Natural killer cell (primary cell): ENCODE data around the gene RBM19. TPM values are rescaled to one million over a fixed set of nuclear protein-coding genes. Genes with fewer than 3 reads are reported as not detected.

ENCODE experiments used
- ATAC-seq, 3 donors: fragments of 150-1000 bp in 2 of 3; fragments of 200-7000 bp in 1 of 3; cut with Tn5 transposase; 1 replicate in 1 of 3; 2 replicates in 2 of 3; pipeline ENCODE4 v1.10.0; 2021; ENCODE audit warnings: mild to moderate bottlenecking in 2 of 3, moderate library complexity in 2 of 3
- DNase-seq, 2 donors: peaks; one replicate each; pipeline versions ENCODE4 v3.0.0 to v3.0.0-alpha.2; 2013 to 2021; ENCODE audit warnings: mixed read lengths in 1 of 2
- H3K27ac ChIP-seq: one replicate; pipeline ENCODE4 v1.5.1; 2013; ENCODE audit warnings: mild to moderate bottlenecking, low read length
- H3K27me3 ChIP-seq: one replicate; pipeline ENCODE4 v1.6.1; 2013; ENCODE audit warnings: low read length; ENCODE audit not compliant: control insufficient read depth, insufficient read depth
- H3K36me3 ChIP-seq: one replicate; pipeline ENCODE4 v1.6.1; 2013; ENCODE audit warnings: low read length; ENCODE audit not compliant: control insufficient read depth, insufficient read depth
- H3K4me1 ChIP-seq: one replicate; pipeline ENCODE4 v1.6.1; 2013; ENCODE audit warnings: low read length; ENCODE audit not compliant: control insufficient read depth, insufficient read depth
- H3K4me3 ChIP-seq: one replicate; pipeline ENCODE4 v1.5.1; 2013; ENCODE audit warnings: low read length
- H3K9me3 ChIP-seq: one replicate; pipeline ENCODE4 v1.6.1; 2013; ENCODE audit warnings: low read length; ENCODE audit not compliant: control insufficient read depth, insufficient read depth
- H3K27ac Mint-ChIP-seq, 2 donors: one replicate each; pipeline ENCODE4 v1.8.0; 2022; ENCODE audit warnings: mild to moderate bottlenecking in 2 of 2, mixed read lengths in 2 of 2, moderate library complexity in 1 of 2
- H3K27me3 Mint-ChIP-seq, 2 donors: one replicate each; pipeline ENCODE4 v1.8.0; 2022; ENCODE audit warnings: low read depth in 2 of 2, mixed read lengths in 2 of 2
- H3K36me3 Mint-ChIP-seq: one replicate; pipeline ENCODE4 v1.8.0; 2022; ENCODE audit warnings: mixed read lengths
- H3K4me1 Mint-ChIP-seq, 2 donors: one replicate each; pipeline ENCODE4 v1.8.0; 2022; ENCODE audit warnings: mixed read lengths in 2 of 2
- H3K4me3 Mint-ChIP-seq: one replicate; pipeline ENCODE4 v1.8.0; 2022; ENCODE audit warnings: mild to moderate bottlenecking, moderate library complexity, mixed read lengths
- H3K9me3 Mint-ChIP-seq, 2 donors: one replicate each; pipeline ENCODE4 v1.8.0; 2022; ENCODE audit warnings: mixed read lengths in 2 of 2
- CTCF ChIP-seq: fragments of 200-600 bp; IDR thresholded peaks from one replicate; pipeline ENCODE4 v1.8.0; 2022; ENCODE audit warnings: antibody characterized with exemption
- WGBS: methylation state at CpG from one replicate; pipeline ENCODE4 v1.1.7; 2013; ENCODE audit warnings: missing lambda C conversion rate; ENCODE audit not compliant: insufficient coverage; 5-methylcytosine and 5-hydroxymethylcytosine counted together
- intact Hi-C: fragments of 100-400 bp; cut with micrococcal nuclease; formaldehyde crosslinking; loops from one replicate; pipeline ENCODE4 v1.14.2; 2022
- total RNA-seq, 4 donors: library from RNA; stranded (reverse); fragments of 120-200 nt in 1 of 4; gene quantifications; one replicate each; pipeline versions ENCODE4 v1.2.3 to v1.2.4, GENCODE V29; 2013 to 2022

The RBM19 gene
- total RNA-seq, 3 donors from 2014 or later (not counting 1 experiment from before 2014, with no cell fraction given) = 49.9 to 70.6 (median 60.9) TPM

- no peak overlapping the region for H3K4me3 Mint-ChIP-seq
- peaks cover 13 to 16% of the 10 kb centered on the region in 2 donors for H3K4me1 Mint-ChIP-seq
- Histone ChIP-seq H3K27me3 (no peaks in the 10 kb centered on the region), H3K36me3 (peaks cover 40% of the 10 kb centered on the region), H3K9me3 (no peaks in the 10 kb centered on the region), H3K4me1 (no peaks in the 10 kb centered on the region), H3K4me3 (no peak overlapping the region), H3K27ac (no peak overlapping the region)
- H3K9me3 Mint-ChIP-seq = no peaks in the 10 kb centered on the region
- no peak overlapping the region for H3K27ac Mint-ChIP-seq
- 93% methylated on average over 18 of the region's 18 CpGs for WGBS
- H3K36me3 Mint-ChIP-seq = peaks cover 15% of the 10 kb centered on the region
- ATAC-seq (no peak), DNase-seq (no peak)
- intact Hi-C loops = no loop called here
- H3K27me3 Mint-ChIP-seq = no peaks in the 10 kb centered on the region
- no peak for TF ChIP-seq CTCF
These were observed 32.8 kb downstream of the RBM19 start for GRCh38 chr12:113933201-113933786.

DNA sequence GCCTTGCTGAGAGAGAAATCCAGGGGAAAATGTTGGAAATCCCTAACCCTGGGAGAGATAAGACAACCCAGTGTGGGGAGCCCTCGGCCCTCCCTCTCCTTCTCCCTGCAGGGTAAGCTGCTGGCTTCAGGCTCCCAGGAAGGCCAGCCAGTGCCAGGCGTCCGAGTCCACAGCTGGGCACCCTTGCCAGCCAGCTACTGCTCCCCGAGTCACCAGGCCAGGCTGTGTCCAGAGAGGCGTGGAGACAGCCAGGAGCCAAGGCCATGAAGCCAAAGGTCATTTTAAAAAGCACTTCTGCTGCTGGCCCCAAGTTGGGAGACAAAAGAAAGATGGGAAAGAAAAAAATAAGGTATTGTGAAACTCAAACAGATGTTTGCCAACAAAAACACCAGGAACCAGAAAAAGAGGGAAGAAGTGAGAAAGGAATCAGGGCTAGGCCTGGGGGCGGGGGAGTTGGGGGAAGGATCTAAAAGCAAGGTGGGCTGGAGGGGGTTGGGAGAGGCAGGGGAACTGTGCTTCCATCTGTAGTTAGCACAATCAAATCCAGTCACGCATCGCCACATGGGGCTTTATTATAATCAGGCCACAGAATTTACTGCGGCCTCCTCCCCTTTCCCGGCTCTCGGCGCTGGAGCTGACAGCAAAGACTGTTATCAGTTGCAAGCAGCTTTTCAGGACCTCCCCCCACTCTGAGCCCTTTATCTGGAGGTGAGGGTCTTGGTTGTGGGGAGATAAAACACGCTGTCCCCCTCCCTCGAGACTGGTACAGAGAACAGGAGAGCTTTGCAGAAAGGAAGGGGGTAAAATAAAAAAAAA is 33.5 kb downstream of the RBM19 start:
- H3K27ac ChIP-seq = no peak overlapping the region
- peaks cover 13 to 16% of the 10 kb centered on the region in 2 donors for H3K4me1 Mint-ChIP-seq
- no peak for TF ChIP-seq CTCF
- H3K9me3 Mint-ChIP-seq = no peaks in the 10 kb centered on the region
- ATAC-seq = no peak
- H3K36me3 Mint-ChIP-seq = peaks cover 13% of the 10 kb centered on the region
- WGBS = 94% methylated on average over 11 of the region's 14 CpGs
- H3K36me3 ChIP-seq = peaks cover 36% of the 10 kb centered on the region
- no peak overlapping the region for H3K4me3 ChIP-seq
- no peak overlapping the region for H3K4me3 Mint-ChIP-seq
- no peaks in the 10 kb centered on the region for H3K4me1 ChIP-seq
- H3K27me3 Mint-ChIP-seq = no peaks in the 10 kb centered on the region
- intact Hi-C loops = no loop called here
- no peaks in the 10 kb centered on the region for H3K9me3 ChIP-seq
- no peak for DNase-seq
- no peaks in the 10 kb centered on the region for H3K27me3 ChIP-seq
- H3K27ac Mint-ChIP-seq = no peak overlapping the region

DNA sequence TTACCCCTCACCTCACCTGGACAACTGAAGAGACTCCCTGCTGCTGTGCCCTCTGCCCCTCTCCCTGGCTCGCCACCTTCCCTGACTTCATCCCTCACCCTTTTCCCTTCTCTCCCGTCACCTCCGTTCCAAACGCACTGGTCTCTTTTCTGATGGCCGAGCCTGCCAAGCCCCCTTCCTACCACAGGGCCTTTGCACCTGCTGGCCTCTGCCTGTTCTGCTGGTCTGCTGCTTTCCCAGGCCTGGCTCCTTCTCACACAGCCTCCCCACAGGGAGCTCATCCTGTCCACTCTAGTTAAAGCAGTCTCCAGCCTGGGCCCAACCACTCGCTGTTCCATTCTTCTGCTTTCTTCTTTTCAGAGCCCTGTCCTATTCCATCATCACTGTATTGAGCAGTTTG is 34.6 kb downstream of the RBM19 start:
- peaks cover 28% of the 10 kb centered on the region for H3K36me3 ChIP-seq
- Mint-ChIP-seq H3K27me3 (no peaks in the 10 kb centered on the region), H3K27ac (no peak overlapping the region), H3K9me3 (no peaks in the 10 kb centered on the region), H3K36me3 (peaks cover 21% of the 10 kb centered on the region), H3K4me1 (peaks cover 21 to 23% of the 10 kb centered on the region in 2 donors), H3K4me3 (no peak overlapping the region)
- intact Hi-C loops = no loop called here
- no peak for DNase-seq
- no peak for TF ChIP-seq CTCF
- no peak overlapping the region for H3K27ac ChIP-seq
- 99% methylated on average over 6 of the region's 6 CpGs for WGBS
- ATAC-seq = no peak
- H3K4me1 ChIP-seq = no peaks in the 10 kb centered on the region
- no peak overlapping the region for H3K4me3 ChIP-seq
- no peaks in the 10 kb centered on the region for H3K27me3 ChIP-seq
- no peaks in the 10 kb centered on the region for H3K9me3 ChIP-seq
